PC-9 (cell line): ENCODE measurements around the gene GMPPB.

Experiments used
- EZH2 ChIP-seq: fragments of 200-600 bp; sonication (generic); IDR thresholded peaks from 2 replicates; pipeline ENCODE4 v1.8.0; 2017; ENCODE audit warnings: antibody characterized with exemption, low read depth
- TF ChIP-seq, protein P1 (sequence below): fragments of 200-600 bp; sonication (generic); conservative IDR thresholded peaks from 2 replicates; pipeline ENCODE4 v1.6.1; 2017; ENCODE audit warnings: mixed run types, antibody characterized with exemption, mild to moderate bottlenecking, moderate library complexity

GRCh38 chr3:49681543-49681942 lies 42.2 kb downstream of the GMPPB start:
- TF ChIP-seq, protein P1, sequence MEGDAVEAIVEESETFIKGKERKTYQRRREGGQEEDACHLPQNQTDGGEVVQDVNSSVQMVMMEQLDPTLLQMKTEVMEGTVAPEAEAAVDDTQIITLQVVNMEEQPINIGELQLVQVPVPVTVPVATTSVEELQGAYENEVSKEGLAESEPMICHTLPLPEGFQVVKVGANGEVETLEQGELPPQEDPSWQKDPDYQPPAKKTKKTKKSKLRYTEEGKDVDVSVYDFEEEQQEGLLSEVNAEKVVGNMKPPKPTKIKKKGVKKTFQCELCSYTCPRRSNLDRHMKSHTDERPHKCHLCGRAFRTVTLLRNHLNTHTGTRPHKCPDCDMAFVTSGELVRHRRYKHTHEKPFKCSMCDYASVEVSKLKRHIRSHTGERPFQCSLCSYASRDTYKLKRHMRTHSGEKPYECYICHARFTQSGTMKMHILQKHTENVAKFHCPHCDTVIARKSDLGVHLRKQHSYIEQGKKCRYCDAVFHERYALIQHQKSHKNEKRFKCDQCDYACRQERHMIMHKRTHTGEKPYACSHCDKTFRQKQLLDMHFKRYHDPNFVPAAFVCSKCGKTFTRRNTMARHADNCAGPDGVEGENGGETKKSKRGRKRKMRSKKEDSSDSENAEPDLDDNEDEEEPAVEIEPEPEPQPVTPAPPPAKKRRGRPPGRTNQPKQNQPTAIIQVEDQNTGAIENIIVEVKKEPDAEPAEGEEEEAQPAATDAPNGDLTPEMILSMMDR = no peak
- TF ChIP-seq EZH2 = no peak
